Lower leg skin (tissue), 3 donors: ENCODE measurements around the gene RBM48.

Experiments used
- POLR2A ChIP-seq, 2 donors: fragments of 450-650 bp; IDR thresholded peaks; one replicate each; pipeline ENCODE4 v1.6.1; 2016 to 2017; ENCODE audit warnings: antibody characterized with exemption in 2 of 2, mild to moderate bottlenecking in 1 of 2, moderate library complexity in 1 of 2
- TF ChIP-seq, protein P1 (sequence below), 3 donors: fragments of 450-650 bp; IDR thresholded peaks; one replicate each; pipeline ENCODE4 v1.5.1; 2016; ENCODE audit warnings: antibody characterized with exemption in 3 of 3, mild to moderate bottlenecking in 3 of 3, moderate library complexity in 2 of 3

DNA sequence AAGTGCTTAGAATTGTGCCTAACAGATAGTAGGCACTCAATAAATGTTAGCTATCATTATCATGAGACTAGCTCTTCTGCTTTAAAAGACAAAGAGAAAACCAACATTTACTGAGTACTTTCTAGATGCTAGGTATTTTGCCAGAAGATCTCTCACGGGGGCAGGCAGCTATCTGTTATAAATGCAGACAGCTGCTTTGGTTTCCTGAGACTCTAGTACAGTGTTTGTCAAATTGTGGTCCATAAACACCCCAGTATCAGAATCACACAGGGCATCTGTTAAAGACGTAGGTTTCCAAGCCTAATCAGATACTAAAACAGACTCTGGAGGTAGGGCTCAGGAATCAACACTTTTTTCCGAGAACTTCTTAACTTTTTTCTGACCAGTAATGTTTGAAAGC is 47.7 kb downstream of the RBM48 start:
- TF ChIP-seq, protein P1, sequence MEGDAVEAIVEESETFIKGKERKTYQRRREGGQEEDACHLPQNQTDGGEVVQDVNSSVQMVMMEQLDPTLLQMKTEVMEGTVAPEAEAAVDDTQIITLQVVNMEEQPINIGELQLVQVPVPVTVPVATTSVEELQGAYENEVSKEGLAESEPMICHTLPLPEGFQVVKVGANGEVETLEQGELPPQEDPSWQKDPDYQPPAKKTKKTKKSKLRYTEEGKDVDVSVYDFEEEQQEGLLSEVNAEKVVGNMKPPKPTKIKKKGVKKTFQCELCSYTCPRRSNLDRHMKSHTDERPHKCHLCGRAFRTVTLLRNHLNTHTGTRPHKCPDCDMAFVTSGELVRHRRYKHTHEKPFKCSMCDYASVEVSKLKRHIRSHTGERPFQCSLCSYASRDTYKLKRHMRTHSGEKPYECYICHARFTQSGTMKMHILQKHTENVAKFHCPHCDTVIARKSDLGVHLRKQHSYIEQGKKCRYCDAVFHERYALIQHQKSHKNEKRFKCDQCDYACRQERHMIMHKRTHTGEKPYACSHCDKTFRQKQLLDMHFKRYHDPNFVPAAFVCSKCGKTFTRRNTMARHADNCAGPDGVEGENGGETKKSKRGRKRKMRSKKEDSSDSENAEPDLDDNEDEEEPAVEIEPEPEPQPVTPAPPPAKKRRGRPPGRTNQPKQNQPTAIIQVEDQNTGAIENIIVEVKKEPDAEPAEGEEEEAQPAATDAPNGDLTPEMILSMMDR (IDR thresholded peaks at IDR 0.05) = no peak
- no peak for TF ChIP-seq POLR2A (IDR thresholded peaks at IDR 0.05)
